WTC11 (cell line): ENCODE results near the gene OR10J4. TPM values are rescaled to one million over a fixed set of nuclear protein-coding genes. Genes with fewer than 3 reads are reported as not detected.
"Not testable (repeated sequence)": the region's sequence is repeated elsewhere in the genome, so short reads cannot be mapped to it uniquely, and the experiment has no call there.

Experiments
- ATAC-seq: fragments of 200-7000 bp; cut with Tn5 transposase; 2 replicates; pipeline ENCODE4 v1.10.0; 2021; ENCODE audit warnings: mild to moderate bottlenecking, moderate library complexity
- CTCF ChIA-PET: fragments of 300-600 bp; sonication (Branson Sonifier 250); formaldehyde crosslinking; loops from one replicate; lab custom pipeline; 2021; ENCODE audit warnings: antibody characterized with exemption; lab: Charles Lee
- POLR2A ChIA-PET: fragments of 350-600 bp; sonication (Branson Sonifier 250); formaldehyde crosslinking; loops from one replicate; lab custom pipeline; 2021; ENCODE audit warnings: antibody characterized with exemption; lab: Charles Lee
- DNase-seq: peaks from one replicate; pipeline ENCODE4 v3.0.0; 2021; ENCODE audit warnings: low spot score
- H3K27ac Mint-ChIP-seq: 2 replicates; pipeline ENCODE4 v1.8.0; 2021; ENCODE audit warnings: mixed read lengths
- H3K27me3 Mint-ChIP-seq: 2 replicates; pipeline ENCODE4 v1.8.0; 2021; ENCODE audit warnings: low read depth, mild to moderate bottlenecking, moderate library complexity, mixed read lengths
- H3K36me3 Mint-ChIP-seq: 2 replicates; pipeline ENCODE4 v1.8.0; 2021; ENCODE audit warnings: mixed read lengths
- H3K4me1 Mint-ChIP-seq: 2 replicates; pipeline ENCODE4 v1.8.0; 2022; ENCODE audit warnings: mixed read lengths
- H3K4me3 Mint-ChIP-seq: 2 replicates; pipeline ENCODE4 v1.8.0; 2021; ENCODE audit warnings: mild to moderate bottlenecking, moderate library complexity, mixed read lengths
- H3K9me3 Mint-ChIP-seq: 2 replicates; pipeline ENCODE4 v1.8.0; 2021; ENCODE audit warnings: mixed read lengths
- CTCF ChIP-seq: fragments of 200-600 bp; IDR thresholded peaks from 2 replicates; pipeline ENCODE4 v1.8.0; 2022; ENCODE audit warnings: antibody characterized with exemption
- STAT6 ChIP-seq: sonication (generic); formaldehyde crosslinking; conservative IDR thresholded peaks from 2 replicates; pipeline ENCODE4 v1.8.1; 2023; ENCODE audit warnings: mild to moderate bottlenecking, low read depth, missing genetic modification reagents, moderate library complexity
- ZBTB21 ChIP-seq: sonication (generic); formaldehyde crosslinking; IDR thresholded peaks from 2 replicates; pipeline ENCODE4 v1.8.1; 2023; ENCODE audit warnings: mild to moderate bottlenecking, missing genetic modification reagents, borderline replicate concordance
- ZNF121 ChIP-seq: sonication (generic); formaldehyde crosslinking; IDR thresholded peaks from 2 replicates; pipeline ENCODE4 v1.8.0; 2023; ENCODE audit warnings: missing genetic modification reagents
- ZNF138 ChIP-seq: sonication (generic); formaldehyde crosslinking; conservative IDR thresholded peaks from 2 replicates; pipeline ENCODE4 v1.8.1; 2022; ENCODE audit warnings: mild to moderate bottlenecking, moderate library complexity, missing genetic modification reagents
- total RNA-seq: library from RNA; stranded (reverse); gene quantifications from 3 replicates; pipeline ENCODE4 v1.2.3, GENCODE V29; 2021
- TF ChIP-seq, protein P1 (sequence below): fragments of 250-450 bp; sonication (Bioruptor Pico); IDR thresholded peaks from 2 replicates; pipeline ENCODE4 v1.9.0; 2021; ENCODE audit warnings: moderate library complexity, mild to moderate bottlenecking, inconsistent platforms, borderline replicate concordance
- TF ChIP-seq, protein P2 (sequence below): sonication (generic); formaldehyde crosslinking; IDR thresholded peaks from 2 replicates; pipeline ENCODE4 v1.8.0; 2022; ENCODE audit warnings: mild to moderate bottlenecking, missing genetic modification reagents
- TF ChIP-seq, protein P3 (sequence below): fragments of 250-450 bp; sonication (Bioruptor Pico); IDR thresholded peaks from 2 replicates; pipeline ENCODE4 v2.1.2; 2022; ENCODE audit warnings: mild to moderate bottlenecking, moderate library complexity
- TF ChIP-seq, protein P4 (sequence below): sonication (generic); formaldehyde crosslinking; IDR thresholded peaks from 2 replicates; pipeline ENCODE4 v1.8.1; 2023; ENCODE audit warnings: mild to moderate bottlenecking, moderate library complexity, missing genetic modification reagents

The OR10J4 gene
- total RNA-seq, 1 experiment from 2014 or later, result not detected

- TF ChIP-seq ZNF138 (no peak), STAT6 (CRISPR knock-in tag) (no peak), ZBTB21 (no peak)
- TF ChIP-seq, protein P1, sequence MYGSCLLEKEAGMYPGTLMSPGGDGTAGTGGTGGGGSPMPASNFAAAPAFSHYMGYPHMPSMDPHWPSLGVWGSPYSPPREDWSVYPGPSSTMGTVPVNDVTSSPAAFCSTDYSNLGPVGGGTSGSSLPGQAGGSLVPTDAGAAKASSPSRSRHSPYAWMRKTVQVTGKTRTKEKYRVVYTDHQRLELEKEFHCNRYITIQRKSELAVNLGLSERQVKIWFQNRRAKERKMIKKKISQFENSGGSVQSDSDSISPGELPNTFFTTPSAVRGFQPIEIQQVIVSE (CRISPR knock-in tag), result no peak
- TF ChIP-seq, protein P2, sequence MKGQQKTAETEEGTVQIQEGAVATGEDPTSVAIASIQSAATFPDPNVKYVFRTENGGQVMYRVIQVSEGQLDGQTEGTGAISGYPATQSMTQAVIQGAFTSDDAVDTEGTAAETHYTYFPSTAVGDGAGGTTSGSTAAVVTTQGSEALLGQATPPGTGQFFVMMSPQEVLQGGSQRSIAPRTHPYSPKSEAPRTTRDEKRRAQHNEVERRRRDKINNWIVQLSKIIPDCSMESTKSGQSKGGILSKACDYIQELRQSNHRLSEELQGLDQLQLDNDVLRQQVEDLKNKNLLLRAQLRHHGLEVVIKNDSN, result no peak
These were observed 16.2 kb downstream of the OR10J4 start (continued) for GRCh38 chr1:159448181-159448580.

GRCh38 chr1:159449605-159450004, 17.6 kb downstream of the OR10J4 start:
- H3K4me3 Mint-ChIP-seq, ATAC-seq, DNase-seq, H3K27ac Mint-ChIP-seq, CTCF ChIA-PET, H3K27me3 Mint-ChIP-seq, H3K4me1 Mint-ChIP-seq, POLR2A ChIA-PET: not testable (repeated sequence)
- Mint-ChIP-seq H3K36me3 (peaks cover 32% of the 10 kb centered on the region), H3K9me3 (peaks cover 54% of the 10 kb centered on the region)

DNA sequence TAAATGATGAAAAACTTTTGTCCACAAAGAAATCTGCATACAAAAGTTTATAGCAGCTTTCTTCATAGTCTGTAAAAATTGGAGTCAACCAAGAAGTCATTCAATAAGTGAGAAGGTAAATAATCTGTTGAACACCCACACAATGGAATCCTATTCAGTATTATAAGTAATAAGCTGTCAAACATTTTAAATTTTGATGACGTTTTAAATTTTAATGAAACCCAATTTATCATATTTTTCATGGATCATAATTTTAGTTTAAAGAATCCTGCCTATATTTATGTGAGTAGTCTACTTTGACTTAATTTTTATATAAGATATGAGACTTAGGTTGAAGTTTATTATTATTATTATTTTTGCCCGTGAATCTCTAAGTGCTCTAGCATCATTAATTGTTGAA, 27.5 kb downstream of the OR10J4 start:
- CTCF ChIA-PET, result no interaction called here

More for the DNA sequence above, 27.5 kb downstream of the OR10J4 start:
- no peaks in the 10 kb centered on the region for H3K27me3 Mint-ChIP-seq
- POLR2A ChIA-PET, result no interaction called here
- no peak for TF ChIP-seq CTCF
- TF ChIP-seq ZNF121 (CRISPR knock-in tag), result no peak
- TF ChIP-seq, protein P3, sequence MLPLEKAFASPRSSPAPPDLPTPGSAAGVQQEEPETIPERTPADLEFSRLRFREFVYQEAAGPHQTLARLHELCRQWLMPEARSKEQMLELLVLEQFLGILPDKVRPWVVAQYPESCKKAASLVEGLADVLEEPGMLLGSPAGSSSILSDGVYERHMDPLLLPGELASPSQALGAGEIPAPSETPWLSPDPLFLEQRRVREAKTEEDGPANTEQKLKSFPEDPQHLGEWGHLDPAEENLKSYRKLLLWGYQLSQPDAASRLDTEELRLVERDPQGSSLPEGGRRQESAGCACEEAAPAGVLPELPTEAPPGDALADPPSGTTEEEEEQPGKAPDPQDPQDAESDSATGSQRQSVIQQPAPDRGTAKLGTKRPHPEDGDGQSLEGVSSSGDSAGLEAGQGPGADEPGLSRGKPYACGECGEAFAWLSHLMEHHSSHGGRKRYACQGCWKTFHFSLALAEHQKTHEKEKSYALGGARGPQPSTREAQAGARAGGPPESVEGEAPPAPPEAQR (CRISPR knock-in tag), result no peak
- TF ChIP-seq, protein P4, sequence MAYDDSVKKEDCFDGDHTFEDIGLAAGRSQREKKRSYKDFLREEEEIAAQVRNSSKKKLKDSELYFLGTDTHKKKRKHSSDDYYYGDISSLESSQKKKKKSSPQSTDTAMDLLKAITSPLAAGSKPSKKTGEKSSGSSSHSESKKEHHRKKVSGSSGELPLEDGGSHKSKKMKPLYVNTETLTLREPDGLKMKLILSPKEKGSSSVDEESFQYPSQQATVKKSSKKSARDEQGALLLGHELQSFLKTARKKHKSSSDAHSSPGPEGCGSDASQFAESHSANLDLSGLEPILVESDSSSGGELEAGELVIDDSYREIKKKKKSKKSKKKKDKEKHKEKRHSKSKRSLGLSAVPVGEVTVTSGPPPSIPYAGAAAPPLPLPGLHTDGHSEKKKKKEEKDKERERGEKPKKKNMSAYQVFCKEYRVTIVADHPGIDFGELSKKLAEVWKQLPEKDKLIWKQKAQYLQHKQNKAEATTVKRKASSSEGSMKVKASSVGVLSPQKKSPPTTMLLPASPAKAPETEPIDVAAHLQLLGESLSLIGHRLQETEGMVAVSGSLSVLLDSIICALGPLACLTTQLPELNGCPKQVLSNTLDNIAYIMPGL (CRISPR knock-in tag), result no peak
- TF ChIP-seq, all 79 proteins: peak for 0
- Mint-ChIP-seq H3K27ac (no peak overlapping the region), H3K36me3 (peaks cover 14% of the 10 kb centered on the region), H3K9me3 (peaks cover 47% of the 10 kb centered on the region), H3K4me3 (no peak overlapping the region), H3K4me1 (no peaks in the 10 kb centered on the region)
- no peak for DNase-seq
- ATAC-seq, result no peak
